NB4 (cell line): ENCODE measurements around the gene MSANTD1.

Experiments used
- POLR2A ChIP-seq: IDR thresholded peaks from 2 replicates; pipeline ENCODE4 v1.6.1; 2011; ENCODE audit warnings: mild to moderate bottlenecking; ENCODE audit not compliant: insufficient read length; ENCODE audit errors: extremely low read depth
- TF ChIP-seq, protein P1 (sequence below): IDR thresholded peaks from one replicate; pipeline ENCODE4 v1.5.1; 2012; ENCODE audit warnings: low read depth, low read length

DNA sequence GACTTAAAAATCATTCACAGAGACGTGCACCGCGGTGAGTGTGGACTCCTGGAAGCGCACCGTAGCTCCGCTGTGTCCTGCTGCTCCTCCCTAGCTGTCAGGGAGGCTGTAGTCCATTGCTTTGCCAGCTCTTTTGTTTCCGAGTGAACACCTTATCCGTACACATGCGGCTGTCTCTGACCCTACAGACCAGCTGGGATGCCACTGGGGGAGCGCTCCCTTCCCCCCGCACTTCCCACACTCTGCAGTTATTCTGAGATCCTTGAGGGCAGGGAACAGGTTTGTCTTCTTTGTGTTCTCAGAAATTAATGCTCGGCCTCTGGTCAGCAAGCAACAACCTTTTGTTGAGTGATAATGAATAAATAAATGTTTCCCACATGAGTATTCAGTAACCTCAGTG, 33.7 kb upstream of the MSANTD1 start:
- TF ChIP-seq, protein P1, sequence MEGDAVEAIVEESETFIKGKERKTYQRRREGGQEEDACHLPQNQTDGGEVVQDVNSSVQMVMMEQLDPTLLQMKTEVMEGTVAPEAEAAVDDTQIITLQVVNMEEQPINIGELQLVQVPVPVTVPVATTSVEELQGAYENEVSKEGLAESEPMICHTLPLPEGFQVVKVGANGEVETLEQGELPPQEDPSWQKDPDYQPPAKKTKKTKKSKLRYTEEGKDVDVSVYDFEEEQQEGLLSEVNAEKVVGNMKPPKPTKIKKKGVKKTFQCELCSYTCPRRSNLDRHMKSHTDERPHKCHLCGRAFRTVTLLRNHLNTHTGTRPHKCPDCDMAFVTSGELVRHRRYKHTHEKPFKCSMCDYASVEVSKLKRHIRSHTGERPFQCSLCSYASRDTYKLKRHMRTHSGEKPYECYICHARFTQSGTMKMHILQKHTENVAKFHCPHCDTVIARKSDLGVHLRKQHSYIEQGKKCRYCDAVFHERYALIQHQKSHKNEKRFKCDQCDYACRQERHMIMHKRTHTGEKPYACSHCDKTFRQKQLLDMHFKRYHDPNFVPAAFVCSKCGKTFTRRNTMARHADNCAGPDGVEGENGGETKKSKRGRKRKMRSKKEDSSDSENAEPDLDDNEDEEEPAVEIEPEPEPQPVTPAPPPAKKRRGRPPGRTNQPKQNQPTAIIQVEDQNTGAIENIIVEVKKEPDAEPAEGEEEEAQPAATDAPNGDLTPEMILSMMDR = no peak
- no peak for TF ChIP-seq POLR2A
